HEK293T (cell line): Measurements from ENCODE around the gene PIEZO1.
A peak's percentile ranks its signal among the peaks of the same experiment; 100 is the strongest.

Source experiments
- CTCF ChIA-PET: fragments of 350-600 bp; formaldehyde crosslinking; extraction: SDS; loops from one replicate; lab custom pipeline; 2021; ENCODE audit warnings: antibody characterized with exemption, inconsistent platforms; lab: Yijun Ruan, JAX
- POLR2A ChIA-PET: fragments of 350-600 bp; formaldehyde crosslinking; extraction: SDS; loops from one replicate; lab custom pipeline; 2020; ENCODE audit warnings: antibody characterized with exemption, inconsistent platforms; lab: Yijun Ruan, JAX
- DNase-seq: peaks from one replicate; pipeline ENCODE4 v3.0.0; 2012; ENCODE audit warnings: mixed read lengths; ENCODE audit errors: extremely low spot score
- ARNT ChIP-seq: fragments of 450-650 bp; IDR thresholded peaks from 2 replicates; pipeline ENCODE4 v1.6.1; 2017; ENCODE audit warnings: mild to moderate bottlenecking
- BHLHE40 ChIP-seq: fragments of 450-650 bp; IDR thresholded peaks from 2 replicates; pipeline ENCODE4 v1.6.1; 2016; ENCODE audit warnings: mild to moderate bottlenecking, moderate library complexity, borderline replicate concordance
- CTBP1 ChIP-seq: fragments of 450-650 bp; IDR thresholded peaks from 2 replicates; pipeline ENCODE4 v1.6.1; 2016; ENCODE audit warnings: borderline replicate concordance
- ELF4 ChIP-seq: fragments of 450-650 bp; IDR thresholded peaks from 2 replicates; pipeline ENCODE4 v1.6.1; 2017; ENCODE audit warnings: antibody characterized with exemption
- FOXA1 ChIP-seq: fragments of 450-650 bp; IDR thresholded peaks from 2 replicates; pipeline ENCODE4 v1.6.1; 2016; ENCODE audit warnings: mild to moderate bottlenecking
- FOXK2 ChIP-seq: fragments of 450-650 bp; IDR thresholded peaks from 2 replicates; pipeline ENCODE4 v1.6.1; 2016; ENCODE audit warnings: mild to moderate bottlenecking
- FOXM1 ChIP-seq: fragments of 450-650 bp; IDR thresholded peaks from 2 replicates; pipeline ENCODE4 v1.6.1; 2017; ENCODE audit warnings: mild to moderate bottlenecking, borderline replicate concordance
- HDGF ChIP-seq: fragments of 450-650 bp; IDR thresholded peaks from 2 replicates; pipeline ENCODE4 v1.6.1; 2017; ENCODE audit warnings: antibody characterized with exemption, borderline replicate concordance
- L3MBTL2 ChIP-seq: fragments of 450-650 bp; conservative IDR thresholded peaks from 2 replicates; pipeline ENCODE4 v1.6.1; 2016; ENCODE audit warnings: mild to moderate bottlenecking
- LEF1 ChIP-seq: fragments of 450-650 bp; IDR thresholded peaks from 2 replicates; pipeline ENCODE4 v1.6.1; 2017; ENCODE audit warnings: mild to moderate bottlenecking, borderline replicate concordance
- NFRKB ChIP-seq: fragments of 450-650 bp; IDR thresholded peaks from 2 replicates; pipeline ENCODE4 v1.6.1; 2016; ENCODE audit warnings: mild to moderate bottlenecking, moderate library complexity
- PKNOX1 ChIP-seq: fragments of 450-650 bp; IDR thresholded peaks from 2 replicates; pipeline ENCODE4 v1.6.1; 2016
- SP1 ChIP-seq: fragments of 450-650 bp; IDR thresholded peaks from 2 replicates; pipeline ENCODE4 v1.6.1; 2017
- SUZ12 ChIP-seq: fragments of 450-650 bp; IDR thresholded peaks from 2 replicates; pipeline ENCODE4 v1.6.1; 2016; ENCODE audit warnings: mild to moderate bottlenecking
- TARDBP ChIP-seq: fragments of 450-650 bp; IDR thresholded peaks from 2 replicates; pipeline ENCODE4 v1.6.1; 2016
- ZNF384 ChIP-seq: fragments of 450-650 bp; IDR thresholded peaks from 2 replicates; pipeline ENCODE4 v1.6.1; 2016

Gene PIEZO1

GRCh38 chr16:88705801-88706228 lies 79.2 kb downstream of the PIEZO1 start:
- ChIA-PET POLR2A (interaction anchor here (0.8 kb wide), 1 partner anchor 18 kb away, joined by 4 read pairs; no protein-coding TSS in a partner anchor), CTCF (interaction anchor here (1.3 kb wide), 1 partner anchor 32 kb away, joined by 3 read pairs; no protein-coding TSS in a partner anchor)
- peak; percentile 51 for DNase-seq
- TF ChIP-seq SP1 (no peak), CTBP1 (no peak), NFRKB (no peak), FOXK2 (no peak), ZNF384 (no peak), LEF1 (no peak), SUZ12 (no peak), TARDBP (no peak), BHLHE40 (no peak), L3MBTL2 (no peak)

- no peak for DNase-seq
- ChIA-PET CTCF (interaction anchor here (1.3 kb wide), 1 partner anchor 32 kb away, joined by 3 read pairs; no protein-coding TSS in a partner anchor), POLR2A (interaction anchor here (0.8 kb wide), 1 partner anchor 17 kb away, joined by 4 read pairs; no protein-coding TSS in a partner anchor)
- TF ChIP-seq ZNF384 = no peak
Observed at GRCh38 chr16:88705076-88705684, 79.8 kb downstream of the PIEZO1 start.

- DNase-seq = no peak
- POLR2A ChIA-PET = no interaction called here
- TF ChIP-seq SUZ12 = no peak
- TF ChIP-seq ARNT = no peak
- no peak for TF ChIP-seq SP1
- no peak for TF ChIP-seq BHLHE40
- TF ChIP-seq LEF1 = no peak
- CTCF ChIA-PET = no interaction called here
Observed at GRCh38 chr16:88703486-88704309, 81.3 kb downstream of the PIEZO1 start.

- no peak for DNase-seq
- TF ChIP-seq ZNF384 = no peak
- no peak for TF ChIP-seq FOXM1
- no peak for TF ChIP-seq TARDBP
- no peak for TF ChIP-seq PKNOX1
- no peak for TF ChIP-seq ELF4
- TF ChIP-seq FOXA1 = no peak
- no peak for TF ChIP-seq BHLHE40
- TF ChIP-seq LEF1 = no peak
- no peak for TF ChIP-seq ARNT
- TF ChIP-seq SP1 = no peak
- no peak for TF ChIP-seq L3MBTL2
- TF ChIP-seq CTBP1 = no peak
- TF ChIP-seq NFRKB = no peak
- no peak for TF ChIP-seq HDGF
- TF ChIP-seq SUZ12 = no peak
- ChIA-PET CTCF (no interaction called here), POLR2A (no interaction called here)
Observed at GRCh38 chr16:88702371-88703210, 82.4 kb downstream of the PIEZO1 start.

GRCh38 chr16:88701581-88702370 lies 83.2 kb downstream of the PIEZO1 start:
- no peak for TF ChIP-seq SP1
- TF ChIP-seq LEF1 = no peak
- TF ChIP-seq ELF4 = no peak
- TF ChIP-seq ARNT = no peak
- POLR2A ChIA-PET = interaction anchor here (0.7 kb wide), 1 partner anchor 10 kb away, joined by 4 read pairs; no protein-coding TSS in a partner anchor
- no peak for DNase-seq
- CTCF ChIA-PET = no interaction called here

GRCh38 chr16:88700636-88701482 lies 84.2 kb downstream of the PIEZO1 start:
- TF ChIP-seq PKNOX1 (no peak), L3MBTL2 (no peak)
- DNase-seq = no peak
- ChIA-PET POLR2A (interaction anchor here (0.5 to 0.8 kb wide), 3 partner anchors 10 to 38 kb away, joined by 3 to 4 read pairs (median 3); partner anchors contain the start of gene MVD), CTCF (no interaction called here)
